Adrenal gland (tissue), 5 donors: ENCODE results near the gene CTTNBP2NL.
"Not testable (repeated sequence)": the region's sequence is repeated elsewhere in the genome, so short reads cannot be mapped to it uniquely, and the experiment has no call there.

Experiments
- CTCF ChIP-seq, 6 experiments: fragments of 450-650 bp in 4 of 6; fragments of 200-600 bp in 2 of 6; sonication (generic) in 1 of 6; IDR thresholded peaks; 1 replicate in 5 of 6; 2 replicates in 1 of 6; pipeline versions ENCODE4 v1.5.1 to v1.8.0; 2016 to 2021; ENCODE audit warnings: antibody characterized with exemption in 6 of 6, mild to moderate bottlenecking in 2 of 6, moderate library complexity in 1 of 6
- POLR2A ChIP-seq, 2 donors: fragments of 450-650 bp; IDR thresholded peaks; one replicate each; pipeline ENCODE4 v1.6.1; 2017; ENCODE audit warnings: antibody characterized with exemption in 2 of 2, mild to moderate bottlenecking in 2 of 2, moderate library complexity in 1 of 2
- donor health status: DM: no; HTN: no; CAD: no.

GRCh38 chr1:112486063-112486462, 90.0 kb downstream of the CTTNBP2NL start:
- not testable (repeated sequence) for TF ChIP-seq CTCF, POLR2A (IDR thresholded peaks at IDR 0.05)
